ENCODE results near the gene NFKBIB.
"Not testable (repeated sequence)": the region's sequence is repeated elsewhere in the genome, so short reads cannot be mapped to it uniquely, and the experiment has no call there.

The NFKBIB gene

GRCh38 chr19:38931521-38931793 is 31.7 kb downstream of the NFKBIB start:
- TF ChIP-seq, protein P1, sequence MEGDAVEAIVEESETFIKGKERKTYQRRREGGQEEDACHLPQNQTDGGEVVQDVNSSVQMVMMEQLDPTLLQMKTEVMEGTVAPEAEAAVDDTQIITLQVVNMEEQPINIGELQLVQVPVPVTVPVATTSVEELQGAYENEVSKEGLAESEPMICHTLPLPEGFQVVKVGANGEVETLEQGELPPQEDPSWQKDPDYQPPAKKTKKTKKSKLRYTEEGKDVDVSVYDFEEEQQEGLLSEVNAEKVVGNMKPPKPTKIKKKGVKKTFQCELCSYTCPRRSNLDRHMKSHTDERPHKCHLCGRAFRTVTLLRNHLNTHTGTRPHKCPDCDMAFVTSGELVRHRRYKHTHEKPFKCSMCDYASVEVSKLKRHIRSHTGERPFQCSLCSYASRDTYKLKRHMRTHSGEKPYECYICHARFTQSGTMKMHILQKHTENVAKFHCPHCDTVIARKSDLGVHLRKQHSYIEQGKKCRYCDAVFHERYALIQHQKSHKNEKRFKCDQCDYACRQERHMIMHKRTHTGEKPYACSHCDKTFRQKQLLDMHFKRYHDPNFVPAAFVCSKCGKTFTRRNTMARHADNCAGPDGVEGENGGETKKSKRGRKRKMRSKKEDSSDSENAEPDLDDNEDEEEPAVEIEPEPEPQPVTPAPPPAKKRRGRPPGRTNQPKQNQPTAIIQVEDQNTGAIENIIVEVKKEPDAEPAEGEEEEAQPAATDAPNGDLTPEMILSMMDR (IDR thresholded peaks at IDR 0.05): no peak

DNA sequence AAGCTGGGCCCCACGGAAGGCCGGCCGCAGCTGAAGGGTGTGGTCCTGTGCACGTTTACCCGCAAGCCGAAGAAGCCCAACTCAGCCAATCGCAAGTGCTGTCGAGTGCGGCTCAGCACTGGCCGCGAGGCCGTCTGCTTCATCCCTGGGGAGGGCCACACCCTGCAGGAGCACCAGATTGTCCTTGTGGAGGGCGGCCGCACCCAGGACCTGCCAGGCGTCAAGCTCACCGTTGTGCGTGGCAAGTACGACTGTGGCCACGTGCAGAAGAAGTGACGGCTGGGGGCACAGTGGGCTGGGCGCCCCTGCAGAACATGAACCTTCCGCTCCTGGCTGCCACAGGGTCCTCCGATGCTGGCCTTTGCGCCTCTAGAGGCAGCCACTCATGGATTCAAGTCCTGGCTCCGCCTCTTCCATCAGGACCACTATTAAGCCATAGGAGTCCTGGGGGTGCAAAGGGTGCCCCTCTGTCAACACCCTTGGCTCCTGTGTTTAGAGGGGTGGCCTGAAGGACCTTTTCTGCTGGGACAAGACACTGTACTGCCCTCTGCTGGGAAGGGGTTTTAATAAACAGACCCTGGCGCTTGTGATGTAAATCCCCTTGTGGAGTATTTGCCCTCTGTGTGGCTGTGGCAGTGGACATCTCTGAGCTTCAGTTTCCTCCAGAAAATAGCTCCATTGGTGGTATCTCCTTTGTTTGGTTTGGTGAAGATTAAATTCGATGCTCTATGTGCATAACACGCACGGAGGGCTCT is 32.8 kb downstream of the NFKBIB start:
- Histone ChIP-seq H3K27ac (no peak overlapping the region), H3K36me3 (no peaks in the 10 kb centered on the region), H3K9me3 (no peaks in the 10 kb centered on the region), H3K4me1 (ENCODE audit: control insufficient read depth in 1 of 2, insufficient read depth in 1 of 2, low read depth in 1 of 2, low read length in 1 of 2) (peaks cover 15 to 17% of the 10 kb centered on the region in 2 experiments), H3K4me3 (ENCODE audit: low read depth in 1 of 2, low read length in 1 of 2) (no peak overlapping the region), H3K27me3 (peaks cover 6% of the 10 kb centered on the region)
- TF ChIP-seq, protein P1 (IDR thresholded peaks at IDR 0.05): no peak

More at GRCh38 chr19:38931521-38931793, 31.7 kb downstream of the NFKBIB start:
- H3K9me3 ChIP-seq: no peaks in the 10 kb centered on the region
- peak overlapping the region; percentile 58 for H3K27ac ChIP-seq
- no peaks in the 10 kb centered on the region for H3K27me3 ChIP-seq
- H3K36me3 ChIP-seq: no peaks in the 10 kb centered on the region
- H3K4me1 ChIP-seq (ENCODE audit: control insufficient read depth in 1 of 2, insufficient read depth in 1 of 2, low read depth in 1 of 2, low read length in 1 of 2): peaks cover 15 to 17% of the 10 kb centered on the region in 2 experiments
- peak overlapping the region; percentile 94 to 97 for H3K4me3 ChIP-seq (ENCODE audit: low read depth in 1 of 2, low read length in 1 of 2)

- H3K4me1 ChIP-seq (ENCODE audit: control insufficient read depth in 1 of 2, insufficient read depth in 1 of 2, low read depth in 1 of 2, low read length in 1 of 2): peaks cover 15 to 17% of the 10 kb centered on the region in 2 experiments
- H3K36me3 ChIP-seq: no peaks in the 10 kb centered on the region
- no peaks in the 10 kb centered on the region for H3K9me3 ChIP-seq
- H3K27ac ChIP-seq: no peak overlapping the region
- H3K27me3 ChIP-seq: peaks cover 13% of the 10 kb centered on the region
- TF ChIP-seq, protein P1 (IDR thresholded peaks at IDR 0.05): no peak
- H3K4me3 ChIP-seq (ENCODE audit: low read depth in 1 of 2, low read length in 1 of 2): no peak overlapping the region
These were observed 33.8 kb downstream of the NFKBIB start for GRCh38 chr19:38933544-38933943.

DNA sequence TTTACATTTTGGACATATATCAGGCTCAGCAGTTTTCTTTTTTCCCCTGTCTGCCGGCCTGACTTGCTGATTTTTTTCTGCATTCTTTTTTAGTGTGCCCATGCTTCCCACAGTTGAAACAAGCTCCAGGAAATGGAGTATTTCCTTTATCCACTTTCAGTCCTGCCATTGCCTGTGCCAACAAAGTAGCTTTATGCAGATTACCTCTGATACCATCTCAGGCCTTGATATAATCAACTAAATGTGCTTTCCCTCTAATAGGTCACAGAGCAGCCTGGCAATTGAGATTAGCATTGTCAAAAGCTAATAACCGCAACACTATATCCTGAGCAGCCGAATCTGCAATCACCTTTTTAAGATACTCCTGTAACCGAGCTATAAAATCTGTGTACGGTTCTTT is 40.2 kb downstream of the NFKBIB start:
- Histone ChIP-seq H3K27ac (no peak overlapping the region), H3K4me3 (ENCODE audit: low read depth in 1 of 2, low read length in 1 of 2) (no peak overlapping the region), H3K36me3 (no peaks in the 10 kb centered on the region), H3K9me3 (no peaks in the 10 kb centered on the region), H3K27me3 (peaks cover 41% of the 10 kb centered on the region), H3K4me1 (ENCODE audit: control insufficient read depth in 1 of 2, insufficient read depth in 1 of 2, low read depth in 1 of 2, low read length in 1 of 2) (no peaks in the 10 kb centered on the region)
- TF ChIP-seq, protein P1 (IDR thresholded peaks at IDR 0.05): no peak

GRCh38 chr19:38941466-38941865 is 41.7 kb downstream of the NFKBIB start:
- H3K4me1 ChIP-seq (ENCODE audit: control insufficient read depth in 1 of 2, insufficient read depth in 1 of 2, low read depth in 1 of 2, low read length in 1 of 2); H3K36me3 ChIP-seq; H3K9me3 ChIP-seq; H3K4me3 ChIP-seq (ENCODE audit: low read depth in 1 of 2, low read length in 1 of 2); H3K27ac ChIP-seq: not testable (repeated sequence)
- H3K27me3 ChIP-seq: peaks cover 41% of the 10 kb centered on the region

DNA sequence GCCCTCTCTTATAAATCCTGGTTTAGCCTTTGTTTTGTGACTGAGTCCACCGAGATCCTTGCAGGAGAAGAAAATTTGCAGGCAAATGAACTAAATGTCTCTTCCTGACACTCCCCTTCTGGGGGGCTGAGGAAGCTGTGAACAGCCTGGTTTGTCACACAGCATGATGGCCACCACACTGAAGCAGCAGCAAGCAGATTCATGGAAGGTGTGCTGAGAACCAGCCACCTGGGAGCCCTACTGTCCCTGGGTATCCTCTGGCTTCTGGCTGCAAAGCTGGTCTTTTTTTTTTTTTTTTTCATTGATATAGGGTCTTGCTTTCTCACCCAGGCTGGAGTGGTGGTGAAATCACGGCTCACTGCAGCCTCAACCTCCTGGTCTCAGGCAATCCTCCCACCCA is 42.2 kb downstream of the NFKBIB start:
- Histone ChIP-seq H3K4me3 (ENCODE audit: low read depth in 1 of 2, low read length in 1 of 2) (no peak overlapping the region), H3K36me3 (no peaks in the 10 kb centered on the region), H3K27ac (no peak overlapping the region), H3K9me3 (no peaks in the 10 kb centered on the region), H3K27me3 (peaks cover 42% of the 10 kb centered on the region), H3K4me1 (ENCODE audit: control insufficient read depth in 1 of 2, insufficient read depth in 1 of 2, low read depth in 1 of 2, low read length in 1 of 2) (no peaks in the 10 kb centered on the region)
- TF ChIP-seq, protein P1 (IDR thresholded peaks at IDR 0.05): no peak

All from neutrophil (primary cell).